Bronchial epithelial cell (primary cell): Measurements from ENCODE around the gene FXYD6. TPM values are rescaled to one million over a fixed set of nuclear protein-coding genes. Genes with fewer than 3 reads are reported as not detected.

Source experiments
- DNase-seq: peaks from one replicate; pipeline ENCODE4 v3.0.0-alpha.2; 2010; ENCODE audit warnings: low read depth
- FAIRE-seq: peaks from 2 replicates; lab custom pipeline; 2011; peaks lifted over from hg19 to GRCh38; lab: Jason Lieb, UNC
- H3K27me3 ChIP-seq: 2 replicates; pipeline ENCODE4 v1.5.1; 2011; ENCODE audit warnings: low read length; ENCODE audit not compliant: control insufficient read depth, insufficient read depth
- H3K36me3 ChIP-seq: 2 replicates; pipeline ENCODE4 v1.5.1; 2011; ENCODE audit warnings: low read length; ENCODE audit not compliant: control insufficient read depth, insufficient read depth
- H3K4me3 ChIP-seq: 2 replicates; pipeline ENCODE4 v1.5.1; 2011; ENCODE audit warnings: mild to moderate bottlenecking, low read depth, low read length, control low read depth
- total RNA-seq: library from RNA; depleted of rRNA; stranded (reverse); fragments of >200 nt; gene quantifications from 2 replicates; pipeline ENCODE4 v1.2.1, GENCODE V29; 2014
- TF ChIP-seq, protein P1 (sequence below): IDR thresholded peaks from 2 replicates; pipeline ENCODE4 v1.5.1; 2011; ENCODE audit warnings: mild to moderate bottlenecking, moderate library complexity, low read length, control low read depth, inconsistent platforms; ENCODE audit not compliant: insufficient read depth, severe bottlenecking

FXYD6 gene
- total RNA-seq, 1 donor from 2014 or later = not detected

DNA sequence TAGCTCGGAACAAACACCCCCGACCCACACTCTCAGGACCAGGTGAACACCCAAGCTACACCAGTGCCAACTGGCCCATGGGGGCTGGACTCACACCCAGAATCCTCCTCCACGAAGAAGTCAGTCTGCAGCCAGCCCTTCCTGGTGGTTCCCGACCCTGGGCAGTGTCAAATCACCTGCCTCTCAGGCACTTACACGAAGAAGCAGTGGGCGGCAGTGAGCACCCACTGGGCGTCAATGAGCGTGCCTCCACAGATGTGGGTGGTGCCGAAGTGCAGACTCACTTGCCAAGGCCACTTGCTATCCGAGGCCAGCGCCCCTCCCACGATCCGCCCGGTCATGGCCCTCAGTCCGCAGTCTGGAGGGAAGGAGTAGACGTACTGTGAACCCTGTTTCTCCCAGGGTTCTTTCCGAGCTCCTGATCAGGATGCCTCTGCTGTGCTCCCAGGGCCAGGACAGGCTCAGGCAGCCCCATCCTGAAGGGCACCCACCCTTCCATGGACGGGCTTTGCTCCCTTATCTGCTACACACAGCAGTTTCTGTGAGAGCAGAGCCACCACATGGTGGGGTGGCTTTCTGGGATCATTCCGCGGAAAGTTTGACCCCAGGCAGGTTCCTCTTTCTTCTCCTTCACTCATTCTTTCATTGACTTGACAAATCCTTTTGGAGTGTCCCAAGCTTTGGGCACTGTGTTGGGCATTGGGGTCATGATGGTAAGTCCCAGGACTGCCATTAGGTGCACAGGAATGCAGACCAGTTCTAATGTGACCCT lies 33.3 kb upstream of the FXYD6 start:
- no peak for DNase-seq
- no peaks in the 10 kb centered on the region for H3K36me3 ChIP-seq
- H3K27me3 ChIP-seq = no peaks in the 10 kb centered on the region

DNA sequence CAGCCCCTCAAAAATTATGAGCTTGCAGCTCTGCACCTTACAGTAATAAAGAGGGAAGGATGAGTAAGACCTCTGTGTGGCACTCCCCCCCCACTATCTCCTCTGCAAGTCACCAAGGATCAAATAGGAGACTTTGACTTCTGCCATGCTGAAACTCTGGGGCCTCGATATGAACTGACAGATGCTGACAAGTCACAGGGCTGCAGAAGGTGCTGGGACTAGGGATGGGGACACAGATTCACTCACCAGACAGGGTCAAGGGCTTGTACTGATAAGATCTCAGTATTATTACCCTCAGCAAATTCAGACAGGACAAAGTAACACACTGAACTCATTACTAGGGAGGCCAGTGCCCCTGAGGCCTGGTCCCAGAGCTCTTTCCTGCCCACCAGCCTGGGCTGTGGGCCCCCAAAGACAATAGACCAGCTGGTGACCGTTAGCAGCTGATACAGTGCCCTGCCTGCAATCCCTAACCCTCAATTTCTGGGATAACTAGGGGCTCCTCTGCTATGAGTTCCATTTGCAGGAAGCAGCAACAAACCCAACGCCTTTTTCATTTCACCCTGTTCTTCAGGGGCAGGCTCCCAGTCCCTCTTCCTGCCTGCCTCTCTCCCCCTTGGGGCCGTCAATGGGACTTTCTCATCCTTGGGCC lies 32.6 kb upstream of the FXYD6 start:
- FAIRE-seq (no peak), DNase-seq (no peak)
- H3K36me3 ChIP-seq = no peaks in the 10 kb centered on the region
- TF ChIP-seq, protein P1, sequence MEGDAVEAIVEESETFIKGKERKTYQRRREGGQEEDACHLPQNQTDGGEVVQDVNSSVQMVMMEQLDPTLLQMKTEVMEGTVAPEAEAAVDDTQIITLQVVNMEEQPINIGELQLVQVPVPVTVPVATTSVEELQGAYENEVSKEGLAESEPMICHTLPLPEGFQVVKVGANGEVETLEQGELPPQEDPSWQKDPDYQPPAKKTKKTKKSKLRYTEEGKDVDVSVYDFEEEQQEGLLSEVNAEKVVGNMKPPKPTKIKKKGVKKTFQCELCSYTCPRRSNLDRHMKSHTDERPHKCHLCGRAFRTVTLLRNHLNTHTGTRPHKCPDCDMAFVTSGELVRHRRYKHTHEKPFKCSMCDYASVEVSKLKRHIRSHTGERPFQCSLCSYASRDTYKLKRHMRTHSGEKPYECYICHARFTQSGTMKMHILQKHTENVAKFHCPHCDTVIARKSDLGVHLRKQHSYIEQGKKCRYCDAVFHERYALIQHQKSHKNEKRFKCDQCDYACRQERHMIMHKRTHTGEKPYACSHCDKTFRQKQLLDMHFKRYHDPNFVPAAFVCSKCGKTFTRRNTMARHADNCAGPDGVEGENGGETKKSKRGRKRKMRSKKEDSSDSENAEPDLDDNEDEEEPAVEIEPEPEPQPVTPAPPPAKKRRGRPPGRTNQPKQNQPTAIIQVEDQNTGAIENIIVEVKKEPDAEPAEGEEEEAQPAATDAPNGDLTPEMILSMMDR = no peak
- H3K4me3 ChIP-seq = no peak overlapping the region
- H3K27me3 ChIP-seq = no peaks in the 10 kb centered on the region

More for the DNA sequence above, 33.3 kb upstream of the FXYD6 start:
- TF ChIP-seq, protein P1 = no peak
- H3K4me3 ChIP-seq = no peak overlapping the region
- no peak for FAIRE-seq

DNA sequence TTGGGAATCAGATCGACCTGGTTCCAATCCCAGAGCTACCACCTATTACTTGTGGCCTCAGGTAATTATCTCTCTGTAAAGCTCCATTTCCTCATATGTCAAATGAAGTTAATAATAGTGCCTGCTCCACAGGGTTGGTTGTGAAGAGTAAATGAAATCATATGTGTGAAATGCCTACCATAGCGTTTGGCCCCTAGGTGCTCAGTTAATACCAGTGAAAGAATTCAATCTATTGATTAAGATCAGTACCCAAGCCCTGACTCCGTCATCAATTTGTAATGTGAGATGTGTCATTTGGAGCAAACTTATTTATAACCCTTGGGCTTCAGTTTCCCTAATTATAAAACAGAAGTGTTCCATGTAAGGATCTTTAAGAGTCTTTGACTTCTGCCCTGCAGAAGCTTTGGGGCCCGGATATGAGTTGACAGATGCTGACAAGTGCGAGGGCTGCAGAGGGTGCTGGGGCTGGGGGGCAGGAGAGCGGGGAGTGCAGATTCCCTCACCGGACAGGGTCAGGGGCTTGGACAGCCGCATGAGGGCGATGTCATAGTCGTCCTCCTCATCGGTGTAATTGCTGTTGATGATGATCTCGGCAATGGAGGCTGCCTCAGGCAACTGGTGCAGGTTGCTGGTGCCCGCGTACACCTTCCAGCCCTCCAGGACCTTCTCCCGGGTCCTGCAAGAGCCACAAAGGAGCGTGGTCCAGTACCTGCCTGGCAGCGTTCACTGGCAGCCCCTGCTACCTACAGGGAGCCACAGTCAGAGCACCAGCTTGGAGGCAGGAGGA lies 31.8 kb upstream of the FXYD6 start:
- no peak overlapping the region for H3K4me3 ChIP-seq
- H3K36me3 ChIP-seq = no peaks in the 10 kb centered on the region
- H3K27me3 ChIP-seq = no peaks in the 10 kb centered on the region
- FAIRE-seq = no peak
- TF ChIP-seq, protein P1 = no peak
- DNase-seq = no peak

DNA sequence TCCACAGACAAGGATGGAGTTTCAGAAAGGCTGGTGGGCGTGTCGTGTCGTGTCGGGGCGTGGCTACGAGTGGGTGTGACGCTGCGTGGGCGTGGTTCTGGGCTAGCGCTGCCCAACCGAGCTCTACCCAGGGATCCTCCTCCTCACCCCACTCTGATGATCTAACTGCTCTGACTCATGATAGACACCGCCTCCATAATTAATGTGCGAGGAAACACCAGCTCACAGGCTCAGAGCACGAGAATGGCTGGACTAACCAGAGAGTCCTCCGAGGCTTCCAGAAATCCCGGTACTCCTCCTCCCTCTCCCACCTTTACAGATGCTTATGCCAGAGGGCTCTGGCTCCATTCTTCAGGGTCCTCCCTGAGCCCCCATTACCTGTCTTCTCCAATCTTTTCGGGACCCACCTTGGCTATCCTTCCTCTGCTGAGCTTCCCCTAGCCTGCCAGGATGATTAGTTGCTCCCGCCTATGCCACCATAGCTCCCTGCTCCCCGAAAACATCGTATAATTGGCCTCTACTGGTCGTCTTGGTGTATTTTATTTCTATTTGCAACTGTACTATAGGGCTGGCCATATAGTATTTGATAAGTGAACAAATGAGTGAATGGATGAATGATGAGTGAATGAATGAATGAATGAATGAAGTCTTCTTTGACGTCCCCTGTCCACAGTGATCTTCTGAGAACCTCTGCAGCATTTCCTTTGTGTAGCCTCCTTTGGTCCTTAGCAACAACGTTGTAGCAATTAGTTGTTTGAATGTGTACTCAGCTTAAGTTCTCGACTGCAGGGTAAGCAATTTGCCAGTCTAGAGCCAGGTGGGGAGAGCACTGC lies 31.0 kb upstream of the FXYD6 start:
- TF ChIP-seq, protein P1 = no peak
- no peaks in the 10 kb centered on the region for H3K27me3 ChIP-seq
- H3K36me3 ChIP-seq = no peaks in the 10 kb centered on the region
- DNase-seq = peak; percentile 96
- H3K4me3 ChIP-seq = no peak overlapping the region
- peak; percentile 91 for FAIRE-seq

DNA sequence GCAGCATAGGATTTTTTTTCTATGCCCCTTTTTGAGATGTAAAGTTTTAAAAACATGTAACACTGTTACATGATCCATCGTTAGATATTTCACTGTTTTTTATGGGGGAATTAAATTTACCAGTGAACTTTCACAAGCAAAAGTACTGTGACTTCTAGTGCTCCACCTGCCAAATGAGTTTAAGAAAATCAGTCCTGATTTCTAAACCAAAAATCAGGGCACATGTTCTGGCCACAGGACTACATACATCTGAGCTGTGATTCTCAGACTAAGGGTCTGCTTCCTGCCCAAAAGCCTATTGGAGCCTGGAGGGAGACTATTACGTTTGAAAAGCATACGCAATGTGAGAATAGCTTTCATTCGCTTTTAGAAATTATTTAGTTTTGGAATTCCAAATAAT lies 30.3 kb upstream of the FXYD6 start:
- H3K27me3 ChIP-seq = no peaks in the 10 kb centered on the region
- no peak overlapping the region for H3K4me3 ChIP-seq
- no peak for DNase-seq
- TF ChIP-seq, protein P1 = no peak
- no peak for FAIRE-seq
- no peaks in the 10 kb centered on the region for H3K36me3 ChIP-seq
